GM19025 (cell line): ENCODE data around the gene MED12.

Experiments
- ATAC-seq: cut with Tn5 transposase; IDR thresholded peaks from one replicate; pipeline ENCODE4 v1.9.1; 2021; ENCODE audit warnings: mild to moderate bottlenecking, low read depth, moderate library complexity; ENCODE audit not compliant: unreplicated experiment

MED12 gene

GRCh38 chrX:71118032-71118984, at the start of gene MED12:
TSS of gene MED12 (plus strand) at chrX:71118596. CDS start at chrX:71118755, 159 bp downstream.
- peak; percentile 96 for ATAC-seq

- no peak for ATAC-seq
Observed at GRCh38 chrX:71070531-71070930, 47.9 kb upstream of the MED12 start.

- no peak for ATAC-seq
Observed at GRCh38 chrX:71081330-71082123, 36.9 kb upstream of the MED12 start.

GRCh38 chrX:71082124-71082647, 36.2 kb upstream of the MED12 start:
- no peak for ATAC-seq

- no peak for ATAC-seq
Observed at GRCh38 chrX:71082822-71083221, 35.6 kb upstream of the MED12 start.

GRCh38 chrX:71085900-71086299, 32.5 kb upstream of the MED12 start:
- ATAC-seq = no peak

- no peak for ATAC-seq
Observed at GRCh38 chrX:71091263-71091662, 27.1 kb upstream of the MED12 start.

- no peak for ATAC-seq
Observed at GRCh38 chrX:71095033-71095432, 23.4 kb upstream of the MED12 start.

GRCh38 chrX:71095555-71095980, 22.8 kb upstream of the MED12 start, which contains the start of gene FOXO4:
TSS of gene FOXO4 (plus strand) at chrX:71095851. CDS start at chrX:71096529, 678 bp downstream.
- ATAC-seq = peak; percentile 91

GRCh38 chrX:71095981-71096759, 22.2 kb upstream of the MED12 start:
- ATAC-seq = peak; percentile 14

- ATAC-seq = no peak
Observed at GRCh38 chrX:71096760-71097032, 21.7 kb upstream of the MED12 start.

GRCh38 chrX:71098302-71098701, 20.1 kb upstream of the MED12 start:
- no peak for ATAC-seq

- no peak for ATAC-seq
Observed at GRCh38 chrX:71098951-71099506, 19.4 kb upstream of the MED12 start.

- no peak for ATAC-seq
Observed at GRCh38 chrX:71099736-71100135, 18.7 kb upstream of the MED12 start.

- no peak for ATAC-seq
Observed at GRCh38 chrX:71100581-71101505, 17.6 kb upstream of the MED12 start.

GRCh38 chrX:71102292-71102691, 16.1 kb upstream of the MED12 start:
- no peak for ATAC-seq

- ATAC-seq = peak; percentile 66
Observed at GRCh38 chrX:71103110-71103983, 15.0 kb upstream of the MED12 start.

- ATAC-seq = no peak
Observed at GRCh38 chrX:71105628-71106027, 12.8 kb upstream of the MED12 start.
